ENCODE measurements around the gene CDC42EP1.

DNA sequence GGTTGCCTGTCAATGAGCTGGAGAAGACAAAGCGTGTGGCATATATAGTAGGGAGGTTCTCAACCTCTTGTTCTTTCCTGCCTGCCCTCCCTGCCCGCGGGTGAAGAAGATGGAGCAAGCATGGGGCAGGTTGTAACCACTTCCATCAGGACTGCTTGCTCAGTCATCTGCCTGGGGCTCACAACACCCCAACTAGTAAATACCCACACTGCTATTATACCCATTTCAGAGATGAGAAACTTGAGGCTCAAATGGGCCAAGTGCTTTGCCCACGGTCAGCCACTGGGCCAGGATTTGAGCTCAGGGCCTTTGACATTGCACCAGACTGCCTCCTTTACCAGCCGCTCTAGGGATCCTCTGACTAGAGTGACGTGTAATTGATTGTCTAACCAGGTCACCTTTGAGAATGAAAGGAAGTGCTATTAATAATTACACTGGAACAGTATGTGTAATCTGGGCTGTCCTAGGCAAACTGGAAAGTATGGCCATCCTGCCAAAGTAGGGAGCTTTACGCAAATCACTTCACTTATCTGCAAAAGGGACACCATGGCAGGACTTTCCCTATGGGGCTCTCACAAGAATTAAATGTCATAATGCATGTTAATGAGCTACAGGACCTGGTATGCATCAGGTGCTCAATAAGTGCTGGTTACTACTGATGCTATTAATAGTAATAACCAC lies 2.8 kb upstream of the CDC42EP1 start:
- TF ChIP-seq, protein P1, sequence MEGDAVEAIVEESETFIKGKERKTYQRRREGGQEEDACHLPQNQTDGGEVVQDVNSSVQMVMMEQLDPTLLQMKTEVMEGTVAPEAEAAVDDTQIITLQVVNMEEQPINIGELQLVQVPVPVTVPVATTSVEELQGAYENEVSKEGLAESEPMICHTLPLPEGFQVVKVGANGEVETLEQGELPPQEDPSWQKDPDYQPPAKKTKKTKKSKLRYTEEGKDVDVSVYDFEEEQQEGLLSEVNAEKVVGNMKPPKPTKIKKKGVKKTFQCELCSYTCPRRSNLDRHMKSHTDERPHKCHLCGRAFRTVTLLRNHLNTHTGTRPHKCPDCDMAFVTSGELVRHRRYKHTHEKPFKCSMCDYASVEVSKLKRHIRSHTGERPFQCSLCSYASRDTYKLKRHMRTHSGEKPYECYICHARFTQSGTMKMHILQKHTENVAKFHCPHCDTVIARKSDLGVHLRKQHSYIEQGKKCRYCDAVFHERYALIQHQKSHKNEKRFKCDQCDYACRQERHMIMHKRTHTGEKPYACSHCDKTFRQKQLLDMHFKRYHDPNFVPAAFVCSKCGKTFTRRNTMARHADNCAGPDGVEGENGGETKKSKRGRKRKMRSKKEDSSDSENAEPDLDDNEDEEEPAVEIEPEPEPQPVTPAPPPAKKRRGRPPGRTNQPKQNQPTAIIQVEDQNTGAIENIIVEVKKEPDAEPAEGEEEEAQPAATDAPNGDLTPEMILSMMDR (IDR thresholded peaks at IDR 0.05): no peak
- no peak for TF ChIP-seq POLR2A (IDR thresholded peaks at IDR 0.05)

Measured in Peyer's patch (tissue), 4 donors.